Suppressor macrophage treated with lipopolysaccharide for 4 hours (primary cell): ENCODE measurements around the gene WAS.
A peak's percentile ranks its signal among the peaks of the same experiment; 100 is the strongest.
"Not testable (repeated sequence)": the region's sequence is repeated elsewhere in the genome, so short reads cannot be mapped to it uniquely, and the experiment has no call there.

Source experiments
- DNase-seq: peaks from one replicate; pipeline ENCODE4 v3.0.0-alpha.2; 2020

Gene WAS

GRCh38 chrX:48688531-48689150 lies 5.0 kb downstream of the WAS start:
- DNase-seq = no peak

- no peak for DNase-seq
Measured at GRCh38 chrX:48689208-48689920, 5.8 kb downstream of the WAS start.

- DNase-seq = not testable (repeated sequence)
Measured at GRCh38 chrX:48691746-48692145, 8.1 kb downstream of the WAS start.

- no peak for DNase-seq
Measured at GRCh38 chrX:48694776-48695533, 11.4 kb downstream of the WAS start.

GRCh38 chrX:48695534-48695896 lies 11.9 kb downstream of the WAS start:
- DNase-seq = peak; percentile 31

- no peak for DNase-seq
Measured at GRCh38 chrX:48695925-48696300, 12.3 kb downstream of the WAS start.

- DNase-seq = peak; percentile 93
Measured at GRCh38 chrX:48696301-48696908, 12.8 kb downstream of the WAS start, which contains the start of gene SUV39H1. SUV39H1 (plus strand) TSS chrX:48696734; CDS start chrX:48696785, 51 bp downstream.

GRCh38 chrX:48696909-48697727 lies 13.5 kb downstream of the WAS start:
- DNase-seq = peak; percentile 23

- DNase-seq = no peak
Measured at GRCh38 chrX:48698306-48698705, 14.7 kb downstream of the WAS start.

GRCh38 chrX:48700246-48700645 lies 16.6 kb downstream of the WAS start:
- DNase-seq = no peak

GRCh38 chrX:48700951-48701653 lies 17.5 kb downstream of the WAS start:
- DNase-seq = no peak

- DNase-seq = no peak
Measured at GRCh38 chrX:48702032-48702431, 18.4 kb downstream of the WAS start.

GRCh38 chrX:48702716-48703115 lies 19.1 kb downstream of the WAS start:
- DNase-seq = no peak

- DNase-seq = no peak
Measured at GRCh38 chrX:48703228-48703627, 19.6 kb downstream of the WAS start.

GRCh38 chrX:48703642-48704481 lies 20.3 kb downstream of the WAS start:
- DNase-seq = no peak

- no peak for DNase-seq
Measured at GRCh38 chrX:48705871-48706270, 22.3 kb downstream of the WAS start.

- no peak for DNase-seq
Measured at GRCh38 chrX:48709522-48710112, 26.0 kb downstream of the WAS start.

- DNase-seq = no peak
Measured at GRCh38 chrX:48711162-48711928, 27.7 kb downstream of the WAS start.

- DNase-seq = no peak
Measured at GRCh38 chrX:48711929-48712505, 28.4 kb downstream of the WAS start.
